ENCODE results near the gene CCBE1.

DNA sequence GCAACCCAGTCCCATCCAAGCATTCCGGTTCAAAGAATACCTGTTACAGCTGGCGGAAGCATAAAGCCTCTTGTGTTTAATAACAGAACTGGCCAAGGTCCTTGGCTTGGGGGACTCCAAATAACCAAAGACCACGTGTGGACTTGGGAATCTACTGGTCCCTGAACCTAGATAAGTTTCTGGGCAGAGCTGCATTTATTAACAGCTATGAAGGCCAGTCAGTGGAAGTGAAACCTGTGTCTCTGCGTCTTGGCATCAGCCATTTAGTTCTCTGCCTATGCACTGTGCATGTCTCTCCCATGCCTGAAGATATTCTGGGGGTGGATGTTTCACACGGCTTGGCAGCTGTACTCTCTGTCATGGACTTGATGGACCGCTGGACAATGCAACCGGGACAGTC lies 137.7 kb downstream of the CCBE1 start:
- no peak for TF ChIP-seq CTCF (conservative IDR thresholded peaks at IDR 0.05; ENCODE audit: low read depth, low read length)
- no peak for TF ChIP-seq POLR2A (IDR thresholded peaks at IDR 0.05; ENCODE audit: low read depth, low read length)
- no peak for TF ChIP-seq ELK1 (IDR thresholded peaks at IDR 0.05; ENCODE audit: borderline replicate concordance, low read depth, low read length)
- TF ChIP-seq MXI1 (IDR thresholded peaks at IDR 0.05; ENCODE audit: borderline replicate concordance, low read depth, low read length) = no peak
- TF ChIP-seq, protein P1, sequence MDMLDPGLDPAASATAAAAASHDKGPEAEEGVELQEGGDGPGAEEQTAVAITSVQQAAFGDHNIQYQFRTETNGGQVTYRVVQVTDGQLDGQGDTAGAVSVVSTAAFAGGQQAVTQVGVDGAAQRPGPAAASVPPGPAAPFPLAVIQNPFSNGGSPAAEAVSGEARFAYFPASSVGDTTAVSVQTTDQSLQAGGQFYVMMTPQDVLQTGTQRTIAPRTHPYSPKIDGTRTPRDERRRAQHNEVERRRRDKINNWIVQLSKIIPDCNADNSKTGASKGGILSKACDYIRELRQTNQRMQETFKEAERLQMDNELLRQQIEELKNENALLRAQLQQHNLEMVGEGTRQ (IDR thresholded peaks at IDR 0.05; ENCODE audit: low read depth, low read length) = no peak

Measured in IMR-90 (cell line).